Panc1 (cell line): ENCODE results near the gene HOXA13. TPM values are rescaled to one million over a fixed set of nuclear protein-coding genes. Genes with fewer than 3 reads are reported as not detected.

ENCODE experiments used
- ATAC-seq: fragments of 200-7000 bp; cut with Tn5 transposase; 2 replicates; pipeline ENCODE4 v1.9.1; 2020; ENCODE audit warnings: mild to moderate bottlenecking, moderate library complexity
- BruUV-seq: library from RNA; stranded (reverse); fragments of 400-500 nt; replicated peaks from 2 replicates; lab custom pipeline; 2021; lab: Mats Ljungman, UMichigan
- CTCF ChIA-PET: fragments of 300-600 bp; sonication (Branson Sonifier 250); formaldehyde crosslinking; loops from one replicate; lab custom pipeline; 2022; ENCODE audit warnings: antibody characterized with exemption; lab: Charles Lee
- POLR2A ChIA-PET: fragments of 300-600 bp; sonication (Branson Sonifier 250); formaldehyde crosslinking; loops from one replicate; lab custom pipeline; 2022; ENCODE audit warnings: antibody characterized with exemption; lab: Charles Lee
- DNase-seq: peaks from one replicate; pipeline ENCODE4 v3.0.0-alpha.2; 2010; ENCODE audit warnings: low read depth, low spot score
- H3K27ac ChIP-seq: 2 replicates; pipeline ENCODE4 v1.5.1; 2011; ENCODE audit warnings: mild to moderate bottlenecking, low read length, inconsistent platforms
- H3K27me3 ChIP-seq: fragments of 200-500 bp; sonication (Bioruptor generic); 2 replicates; pipeline ENCODE4 v1.6.0; 2014; ENCODE audit warnings: low read length, inconsistent platforms; ENCODE audit not compliant: control insufficient read depth, insufficient read depth
- H3K36me3 ChIP-seq: fragments of 200-500 bp; sonication (Bioruptor generic); 2 replicates; pipeline ENCODE4 v1.5.1; 2014; ENCODE audit warnings: inconsistent platforms, mild to moderate bottlenecking, low read length, moderate library complexity; ENCODE audit not compliant: control insufficient read depth, insufficient read depth
- H3K4me1 ChIP-seq: 2 replicates; pipeline ENCODE4 v1.5.1; 2011; ENCODE audit warnings: inconsistent platforms, mild to moderate bottlenecking, low read length, moderate library complexity; ENCODE audit not compliant: control insufficient read depth, insufficient read depth
- H3K4me3 ChIP-seq, 2 experiments: 2 replicates each; pipeline ENCODE4 v1.5.1; 2011 to 2012; ENCODE audit warnings: low read depth in 2 of 2, low read length in 2 of 2, mild to moderate bottlenecking in 2 of 2, inconsistent platforms in 1 of 2, moderate library complexity in 1 of 2
- H3K9me3 ChIP-seq: fragments of 200-500 bp; sonication (Bioruptor generic); 2 replicates; pipeline ENCODE4 v1.5.1; 2014; ENCODE audit warnings: low read depth, mild to moderate bottlenecking, inconsistent platforms, low read length, moderate library complexity; ENCODE audit not compliant: control insufficient read depth, insufficient read depth
- POLR2AphosphoS5 ChIP-seq: IDR thresholded peaks from 2 replicates; pipeline ENCODE4 v1.6.1; 2012; ENCODE audit warnings: mild to moderate bottlenecking, low read depth, low read length, moderate library complexity
- SIN3A ChIP-seq: IDR thresholded peaks from 2 replicates; pipeline ENCODE4 v1.6.1; 2012; ENCODE audit warnings: low read depth, mild to moderate bottlenecking, low read length, moderate library complexity, borderline replicate concordance; ENCODE audit not compliant: insufficient read depth
- TCF7L2 ChIP-seq: IDR thresholded peaks from 2 replicates; pipeline ENCODE4 v1.6.1; 2011; ENCODE audit warnings: mild to moderate bottlenecking, low read depth, low read length, inconsistent platforms
- in situ Hi-C: cut with HindIII; loops from 2 replicates; pipeline ENCODE4 v1.10.0; 2016; ENCODE audit warnings: low sequenced_read_pairs, low pct_unique_long_range_greater_than_20kb
- intact Hi-C: fragments of 100-400 bp; cut with micrococcal nuclease; formaldehyde crosslinking; loops from one replicate; pipeline ENCODE4 v1.10.0; 2022; ENCODE audit not compliant: unreplicated experiment
- total RNA-seq: library from RNA; stranded (reverse); gene quantifications from one replicate; pipeline ENCODE4 v1.2.1, GENCODE V29; 2021; ENCODE audit not compliant: unreplicated experiment
- TF ChIP-seq, protein P1 (sequence below): fragments of 450-650 bp; IDR thresholded peaks from 2 replicates; pipeline ENCODE4 v1.5.1; 2017; ENCODE audit warnings: mild to moderate bottlenecking
- TF ChIP-seq, protein P2 (sequence below), 2 experiments: IDR thresholded peaks; 2 replicates each; pipeline ENCODE4 v1.6.1; 2011 to 2012; ENCODE audit warnings: low read depth in 2 of 2, control low read depth in 1 of 2, low read length in 1 of 2, mild to moderate bottlenecking in 1 of 2, moderate library complexity in 1 of 2; ENCODE audit not compliant: insufficient read depth in 1 of 2

HOXA13 gene
- total RNA-seq, 1 experiment from 2014 or later = 1.2 TPM

DNA sequence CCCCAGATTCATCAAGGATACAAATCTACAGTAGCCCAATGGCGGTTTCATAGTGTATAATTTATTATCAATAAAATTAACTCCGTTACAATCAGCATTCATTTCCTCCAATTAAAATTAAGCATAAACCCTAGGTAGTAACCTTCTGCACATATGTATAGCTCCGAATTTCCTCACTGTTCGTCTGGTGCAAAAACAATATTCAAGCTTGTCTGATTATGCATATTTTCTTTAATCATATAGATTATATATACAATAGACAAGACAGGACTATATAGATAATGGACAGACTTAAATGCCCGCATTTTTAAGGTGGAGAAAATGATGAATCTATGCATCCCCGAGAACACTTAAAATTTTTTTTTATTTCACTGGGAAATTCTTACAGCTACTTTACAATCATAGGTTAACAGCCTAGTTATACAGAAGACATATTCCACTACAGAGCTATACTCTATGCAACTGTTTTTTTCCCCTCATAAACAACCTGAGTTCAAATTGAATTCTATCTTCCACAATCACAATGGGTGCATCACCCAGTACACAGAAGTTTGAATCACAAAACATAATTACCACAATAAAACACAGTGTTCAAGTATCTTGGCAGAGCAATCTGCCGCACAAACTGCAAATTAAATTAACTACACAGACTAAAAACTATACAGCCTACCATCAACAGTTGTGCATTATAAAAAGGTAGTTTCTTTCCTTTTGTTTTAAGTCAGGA, 37.2 kb downstream of the HOXA13 start:
- Histone ChIP-seq H3K4me1 (no peaks in the 10 kb centered on the region), H3K9me3 (no peaks in the 10 kb centered on the region), H3K27me3 (no peaks in the 10 kb centered on the region), H3K4me3 (no peak overlapping the region), H3K27ac (no peak overlapping the region), H3K36me3 (no peaks in the 10 kb centered on the region; the same call in 1 of the 2 replicates)
- ChIA-PET POLR2A (no interaction called here), CTCF (interaction anchor here (0.7 to 2.5 kb wide), 2 partner anchors 480 to 794 kb away, joined by 6 to 18 read pairs; no protein-coding TSS in a partner anchor)
- TF ChIP-seq, protein P1, sequence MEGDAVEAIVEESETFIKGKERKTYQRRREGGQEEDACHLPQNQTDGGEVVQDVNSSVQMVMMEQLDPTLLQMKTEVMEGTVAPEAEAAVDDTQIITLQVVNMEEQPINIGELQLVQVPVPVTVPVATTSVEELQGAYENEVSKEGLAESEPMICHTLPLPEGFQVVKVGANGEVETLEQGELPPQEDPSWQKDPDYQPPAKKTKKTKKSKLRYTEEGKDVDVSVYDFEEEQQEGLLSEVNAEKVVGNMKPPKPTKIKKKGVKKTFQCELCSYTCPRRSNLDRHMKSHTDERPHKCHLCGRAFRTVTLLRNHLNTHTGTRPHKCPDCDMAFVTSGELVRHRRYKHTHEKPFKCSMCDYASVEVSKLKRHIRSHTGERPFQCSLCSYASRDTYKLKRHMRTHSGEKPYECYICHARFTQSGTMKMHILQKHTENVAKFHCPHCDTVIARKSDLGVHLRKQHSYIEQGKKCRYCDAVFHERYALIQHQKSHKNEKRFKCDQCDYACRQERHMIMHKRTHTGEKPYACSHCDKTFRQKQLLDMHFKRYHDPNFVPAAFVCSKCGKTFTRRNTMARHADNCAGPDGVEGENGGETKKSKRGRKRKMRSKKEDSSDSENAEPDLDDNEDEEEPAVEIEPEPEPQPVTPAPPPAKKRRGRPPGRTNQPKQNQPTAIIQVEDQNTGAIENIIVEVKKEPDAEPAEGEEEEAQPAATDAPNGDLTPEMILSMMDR = no peak
- TF ChIP-seq POLR2AphosphoS5 = no peak
- TF ChIP-seq, protein P2, sequence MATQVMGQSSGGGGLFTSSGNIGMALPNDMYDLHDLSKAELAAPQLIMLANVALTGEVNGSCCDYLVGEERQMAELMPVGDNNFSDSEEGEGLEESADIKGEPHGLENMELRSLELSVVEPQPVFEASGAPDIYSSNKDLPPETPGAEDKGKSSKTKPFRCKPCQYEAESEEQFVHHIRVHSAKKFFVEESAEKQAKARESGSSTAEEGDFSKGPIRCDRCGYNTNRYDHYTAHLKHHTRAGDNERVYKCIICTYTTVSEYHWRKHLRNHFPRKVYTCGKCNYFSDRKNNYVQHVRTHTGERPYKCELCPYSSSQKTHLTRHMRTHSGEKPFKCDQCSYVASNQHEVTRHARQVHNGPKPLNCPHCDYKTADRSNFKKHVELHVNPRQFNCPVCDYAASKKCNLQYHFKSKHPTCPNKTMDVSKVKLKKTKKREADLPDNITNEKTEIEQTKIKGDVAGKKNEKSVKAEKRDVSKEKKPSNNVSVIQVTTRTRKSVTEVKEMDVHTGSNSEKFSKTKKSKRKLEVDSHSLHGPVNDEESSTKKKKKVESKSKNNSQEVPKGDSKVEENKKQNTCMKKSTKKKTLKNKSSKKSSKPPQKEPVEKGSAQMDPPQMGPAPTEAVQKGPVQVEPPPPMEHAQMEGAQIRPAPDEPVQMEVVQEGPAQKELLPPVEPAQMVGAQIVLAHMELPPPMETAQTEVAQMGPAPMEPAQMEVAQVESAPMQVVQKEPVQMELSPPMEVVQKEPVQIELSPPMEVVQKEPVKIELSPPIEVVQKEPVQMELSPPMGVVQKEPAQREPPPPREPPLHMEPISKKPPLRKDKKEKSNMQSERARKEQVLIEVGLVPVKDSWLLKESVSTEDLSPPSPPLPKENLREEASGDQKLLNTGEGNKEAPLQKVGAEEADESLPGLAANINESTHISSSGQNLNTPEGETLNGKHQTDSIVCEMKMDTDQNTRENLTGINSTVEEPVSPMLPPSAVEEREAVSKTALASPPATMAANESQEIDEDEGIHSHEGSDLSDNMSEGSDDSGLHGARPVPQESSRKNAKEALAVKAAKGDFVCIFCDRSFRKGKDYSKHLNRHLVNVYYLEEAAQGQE (IDR thresholded peaks at IDR 0.05; ENCODE audit: insufficient read depth in 1 of 2, low read depth in 2 of 2, low read length in 1 of 2) = no peak
- TF ChIP-seq TCF7L2 = no peak
- no peak for TF ChIP-seq SIN3A
- DNase-seq = no peak
- BruUV-seq = no TSS peak
- in situ Hi-C loops (no loop called here), intact Hi-C loops (loop anchor here (5.0 kb wide), 1 partner anchor 785 kb away; no protein-coding TSS in a partner anchor)
- no peak for ATAC-seq

DNA sequence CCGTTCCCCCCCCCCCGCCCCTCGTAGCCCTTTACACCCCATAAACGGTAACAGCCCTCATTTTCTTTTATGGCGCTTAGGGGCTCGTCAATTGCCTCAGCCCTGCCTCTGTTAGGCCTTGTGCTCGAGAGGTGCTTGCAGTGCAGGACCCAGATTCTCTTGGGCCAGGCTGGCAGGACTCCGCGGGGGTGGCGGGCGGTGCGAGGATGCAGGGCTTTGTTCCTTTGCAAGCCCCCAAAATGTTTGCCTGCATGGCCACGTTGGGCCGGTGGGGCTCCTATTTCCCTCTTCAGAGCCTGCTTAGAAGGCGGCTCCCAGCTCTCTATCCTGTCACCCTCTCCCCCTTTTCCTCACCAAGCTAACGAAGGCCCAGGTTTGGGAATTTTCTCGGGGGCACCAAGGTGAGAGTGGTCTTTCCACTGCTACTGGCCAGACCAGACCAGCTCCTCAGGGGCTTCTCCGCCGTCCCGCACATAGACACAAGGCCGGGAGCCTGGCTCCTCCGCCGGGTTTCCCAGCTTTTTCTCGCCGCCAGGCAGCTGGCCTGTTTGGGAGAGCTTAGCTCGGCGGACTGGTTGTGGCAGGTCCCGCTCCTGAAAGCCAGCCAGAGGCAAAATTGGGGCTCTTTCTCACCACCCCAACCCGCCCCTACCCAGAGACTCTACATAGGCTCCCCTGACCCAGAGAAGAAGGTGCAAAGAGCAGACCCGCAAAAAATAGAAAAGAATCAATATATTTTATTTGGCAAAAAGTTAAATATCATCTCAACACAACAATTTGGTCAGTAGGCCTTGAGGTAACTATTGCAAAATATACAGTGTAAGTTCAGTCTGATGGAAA, 38.0 kb downstream of the HOXA13 start:
- TF ChIP-seq SIN3A = no peak
- TF ChIP-seq, protein P1 = no peak
- TF ChIP-seq, protein P2 (IDR thresholded peaks at IDR 0.05; ENCODE audit: insufficient read depth in 1 of 2, low read depth in 2 of 2, low read length in 1 of 2) = no peak
- TF ChIP-seq TCF7L2 = no peak
- TF ChIP-seq POLR2AphosphoS5 = no peak
- H3K9me3 ChIP-seq = no peaks in the 10 kb centered on the region
- H3K27me3 ChIP-seq = no peaks in the 10 kb centered on the region
- ATAC-seq = no peak
- no peak overlapping the region for H3K27ac ChIP-seq
- no peak overlapping the region for H3K4me3 ChIP-seq
- no TSS peak for BruUV-seq
- no peaks in the 10 kb centered on the region; the same call in 1 of the 2 replicates for H3K36me3 ChIP-seq
- ChIA-PET POLR2A (no interaction called here), CTCF (interaction anchor here (0.7 to 2.5 kb wide), 8 partner anchors 12 to 1269 kb away, joined by 3 to 24 read pairs (median 6); no protein-coding TSS in a partner anchor)
- in situ Hi-C loops (no loop called here), intact Hi-C loops (loop anchor here (2.0 to 5.0 kb wide), 2 partner anchors 479 to 785 kb away; no protein-coding TSS in a partner anchor)
- H3K4me1 ChIP-seq = no peaks in the 10 kb centered on the region
- no peak for DNase-seq
